Central memory CD8-positive, alpha-beta T cell (primary cell): ENCODE data around the gene IRF2.

Experiments used
- ATAC-seq: fragments of 150-1000 bp; cut with Tn5 transposase; replicated peaks from 2 replicates; pipeline ENCODE4 v1.10.0; 2022; ENCODE audit warnings: mild to moderate bottlenecking, moderate FRiP score, moderate number of reproducible peaks; ENCODE audit not compliant: poor library complexity, severe bottlenecking; ENCODE audit errors: extremely low read depth
- DNase-seq, 2 donors: peaks; one replicate each; pipeline ENCODE4 v3.0.0; 2021; ENCODE audit warnings: low spot score in 2 of 2
- H3K27ac Mint-ChIP-seq: one replicate; pipeline ENCODE4 v1.8.0; 2022; ENCODE audit warnings: low read depth, mild to moderate bottlenecking, moderate library complexity, mixed read lengths
- H3K27me3 Mint-ChIP-seq: one replicate; pipeline ENCODE4 v1.8.0; 2022; ENCODE audit warnings: mixed read lengths
- H3K36me3 Mint-ChIP-seq: one replicate; pipeline ENCODE4 v1.8.0; 2022; ENCODE audit warnings: mild to moderate bottlenecking, moderate library complexity, mixed read lengths; ENCODE audit not compliant: insufficient read depth
- H3K4me1 Mint-ChIP-seq: one replicate; pipeline ENCODE4 v1.8.0; 2022; ENCODE audit warnings: mixed read lengths
- H3K4me3 Mint-ChIP-seq: one replicate; pipeline ENCODE4 v1.8.0; 2022; ENCODE audit warnings: mild to moderate bottlenecking, moderate library complexity, mixed read lengths
- H3K9me3 Mint-ChIP-seq: one replicate; pipeline ENCODE4 v1.8.0; 2022; ENCODE audit warnings: mixed read lengths

The IRF2 gene

GRCh38 chr4:184417802-184418511, 56.4 kb downstream of the IRF2 start:
- DNase-seq, result no peak
- Mint-ChIP-seq H3K4me1 (peaks cover 68% of the 10 kb centered on the region), H3K4me3 (peak overlapping the region; percentile 76), H3K27me3 (no peaks in the 10 kb centered on the region), H3K36me3 (peaks cover 32% of the 10 kb centered on the region), H3K27ac (peak overlapping the region; percentile 86), H3K9me3 (no peaks in the 10 kb centered on the region)
- peak; percentile 52 for ATAC-seq

- Mint-ChIP-seq H3K4me3 (peak overlapping the region; percentile 76), H3K27ac (peak overlapping the region; percentile 86), H3K36me3 (peaks cover 33% of the 10 kb centered on the region), H3K9me3 (no peaks in the 10 kb centered on the region), H3K4me1 (peaks cover 63% of the 10 kb centered on the region), H3K27me3 (no peaks in the 10 kb centered on the region)
- peak; percentile 64 for ATAC-seq
- DNase-seq, result peak in 1 of 2 donors; percentile 18
Observed at GRCh38 chr4:184416913-184417734, 57.2 kb downstream of the IRF2 start.

GRCh38 chr4:184415071-184415470, 59.3 kb downstream of the IRF2 start:
- H3K4me3 Mint-ChIP-seq, result no peak overlapping the region
- no peak for ATAC-seq
- peaks cover 58% of the 10 kb centered on the region for H3K4me1 Mint-ChIP-seq

GRCh38 chr4:184413261-184414046, 60.9 kb downstream of the IRF2 start:
- Mint-ChIP-seq H3K36me3 (peaks cover 27% of the 10 kb centered on the region), H3K9me3 (no peaks in the 10 kb centered on the region)
- DNase-seq, result no peak

More at GRCh38 chr4:184415071-184415470, 59.3 kb downstream of the IRF2 start:
- Mint-ChIP-seq H3K9me3 (no peaks in the 10 kb centered on the region), H3K36me3 (peaks cover 31% of the 10 kb centered on the region), H3K27me3 (no peaks in the 10 kb centered on the region), H3K27ac (peak overlapping the region; percentile 29)
- no peak for DNase-seq

GRCh38 chr4:184410748-184411147, 63.6 kb downstream of the IRF2 start:
- Mint-ChIP-seq H3K4me3 (peak overlapping the region; percentile 52), H3K27ac (peak overlapping the region; percentile 94), H3K9me3 (no peaks in the 10 kb centered on the region), H3K4me1 (peaks cover 62% of the 10 kb centered on the region), H3K36me3 (peaks cover 32% of the 10 kb centered on the region), H3K27me3 (no peaks in the 10 kb centered on the region)
- no peak for DNase-seq
- ATAC-seq, result no peak

More at GRCh38 chr4:184413261-184414046, 60.9 kb downstream of the IRF2 start:
- no peak overlapping the region for H3K4me3 Mint-ChIP-seq
- peak overlapping the region; percentile 17 for H3K27ac Mint-ChIP-seq
- peaks cover 63% of the 10 kb centered on the region for H3K4me1 Mint-ChIP-seq
- H3K27me3 Mint-ChIP-seq, result no peaks in the 10 kb centered on the region
- no peak for ATAC-seq

GRCh38 chr4:184409911-184410692, 64.2 kb downstream of the IRF2 start:
- peaks cover 60% of the 10 kb centered on the region for H3K4me1 Mint-ChIP-seq
- DNase-seq, result no peak

GRCh38 chr4:184409502-184409901, 64.8 kb downstream of the IRF2 start:
- H3K27me3 Mint-ChIP-seq, result no peaks in the 10 kb centered on the region
- peak overlapping the region; percentile 94 for H3K27ac Mint-ChIP-seq
- H3K4me1 Mint-ChIP-seq, result peaks cover 57% of the 10 kb centered on the region
- no peaks in the 10 kb centered on the region for H3K9me3 Mint-ChIP-seq
- ATAC-seq (no peak), DNase-seq (no peak)
- peaks cover 36% of the 10 kb centered on the region for H3K36me3 Mint-ChIP-seq
- peak overlapping the region; percentile 52 for H3K4me3 Mint-ChIP-seq

More at GRCh38 chr4:184409911-184410692, 64.2 kb downstream of the IRF2 start:
- no peaks in the 10 kb centered on the region for H3K9me3 Mint-ChIP-seq
- peak overlapping the region; percentile 52 for H3K4me3 Mint-ChIP-seq
- H3K27me3 Mint-ChIP-seq, result no peaks in the 10 kb centered on the region
- ATAC-seq, result peak; percentile 45
- H3K27ac Mint-ChIP-seq, result peak overlapping the region; percentile 94
- H3K36me3 Mint-ChIP-seq, result peaks cover 34% of the 10 kb centered on the region

GRCh38 chr4:184408684-184409081, 65.7 kb downstream of the IRF2 start:
- H3K4me3 Mint-ChIP-seq, result peak overlapping the region; percentile 23
- H3K27me3 Mint-ChIP-seq, result no peaks in the 10 kb centered on the region
- peaks cover 49% of the 10 kb centered on the region for H3K4me1 Mint-ChIP-seq
- no peak for ATAC-seq
- peaks cover 39% of the 10 kb centered on the region for H3K36me3 Mint-ChIP-seq
- no peaks in the 10 kb centered on the region for H3K9me3 Mint-ChIP-seq
- no peak for DNase-seq
- peak overlapping the region; percentile 94 for H3K27ac Mint-ChIP-seq

GRCh38 chr4:184408021-184408683, 66.2 kb downstream of the IRF2 start:
- H3K4me1 Mint-ChIP-seq, result peaks cover 48% of the 10 kb centered on the region
- no peaks in the 10 kb centered on the region for H3K9me3 Mint-ChIP-seq
- H3K27ac Mint-ChIP-seq, result peak overlapping the region; percentile 72
- peaks cover 43% of the 10 kb centered on the region for H3K36me3 Mint-ChIP-seq
- DNase-seq, result no peak
- ATAC-seq, result no peak
- H3K4me3 Mint-ChIP-seq, result no peak overlapping the region
- no peaks in the 10 kb centered on the region for H3K27me3 Mint-ChIP-seq

GRCh38 chr4:184406958-184407391, 67.4 kb downstream of the IRF2 start:
- no peaks in the 10 kb centered on the region for H3K27me3 Mint-ChIP-seq
- no peak overlapping the region for H3K27ac Mint-ChIP-seq
- ATAC-seq (no peak), DNase-seq (no peak)
- H3K4me1 Mint-ChIP-seq, result peaks cover 54% of the 10 kb centered on the region
- H3K9me3 Mint-ChIP-seq, result no peaks in the 10 kb centered on the region
- H3K4me3 Mint-ChIP-seq, result no peak overlapping the region
- peaks cover 50% of the 10 kb centered on the region for H3K36me3 Mint-ChIP-seq

GRCh38 chr4:184404047-184404446, 70.3 kb downstream of the IRF2 start:
- Mint-ChIP-seq H3K27ac (peak overlapping the region; percentile 45), H3K36me3 (peaks cover 61% of the 10 kb centered on the region), H3K27me3 (no peaks in the 10 kb centered on the region), H3K4me3 (no peak overlapping the region), H3K4me1 (peaks cover 39% of the 10 kb centered on the region), H3K9me3 (no peaks in the 10 kb centered on the region)
- no peak for DNase-seq
- ATAC-seq, result no peak
